Thyroid gland (tissue), 4 donors: ENCODE results near the gene PRKCA. TPM values are rescaled to one million over a fixed set of nuclear protein-coding genes. Genes with fewer than 3 reads are reported as not detected.

Source experiments
- DNase-seq, 2 donors: peaks; one replicate each; pipeline ENCODE4 v3.0.0-alpha.2; 2019
- H3K27ac ChIP-seq, 3 donors: fragments of 200-600 bp; sonication (generic); 1 replicate in 2 of 3; 2 replicates in 1 of 3; pipeline ENCODE4 v1.5.1; 2016 to 2019; ENCODE audit warnings: mild to moderate bottlenecking in 1 of 3, moderate library complexity in 1 of 3
- H3K27me3 ChIP-seq: fragments of 200-600 bp; sonication (generic); one replicate; pipeline ENCODE4 v1.5.1; 2019
- H3K36me3 ChIP-seq, 2 donors: fragments of 200-600 bp; sonication (generic); one replicate each; pipeline ENCODE4 v1.5.1; 2016 to 2019
- H3K4me1 ChIP-seq, 2 donors: fragments of 200-600 bp; sonication (generic); one replicate each; pipeline ENCODE4 v1.5.1; 2017 to 2019
- H3K4me3 ChIP-seq, 3 donors: fragments of 200-600 bp; sonication (generic); replicated peaks in 1 of 3; 1 replicate in 2 of 3; 2 replicates in 1 of 3; pipeline ENCODE4 v1.5.1; 2016; ENCODE audit warnings: mild to moderate bottlenecking in 1 of 3
- H3K9me3 ChIP-seq: fragments of 200-600 bp; sonication (generic); one replicate; pipeline ENCODE4 v1.5.1; 2017
- POLR2A ChIP-seq, 2 donors: fragments of 450-650 bp; IDR thresholded peaks; one replicate each; pipeline ENCODE4 v1.6.1; 2017; ENCODE audit warnings: antibody characterized with exemption in 2 of 2, mild to moderate bottlenecking in 2 of 2, moderate library complexity in 1 of 2
- WGBS, 2 donors: methylation state at CpG; one replicate each; pipeline ENCODE4 v1.1.5; 2017; 5-methylcytosine and 5-hydroxymethylcytosine counted together
- intact Hi-C: fragments of 100-400 bp; cut with DNase I; formaldehyde crosslinking; loops from one replicate; pipeline ENCODE4 v1.15.1; 2023
- total RNA-seq, 4 donors: library from RNA; depleted of rRNA; stranded (reverse); fragments of >200 nt; gene quantifications; one replicate each; pipeline ENCODE4 v1.2.3, GENCODE V29; 2016
- TF ChIP-seq, protein P1 (sequence below), 6 experiments: fragments of 200-600 bp in 3 of 6; fragments of 450-650 bp in 3 of 6; sonication (generic) in 3 of 6; IDR thresholded peaks; one replicate each; pipeline ENCODE4 v1.5.1; 2016 to 2019; ENCODE audit warnings: antibody characterized with exemption in 6 of 6, mild to moderate bottlenecking in 2 of 6, inconsistent platforms in 1 of 6, moderate library complexity in 1 of 6

PRKCA gene
- total RNA-seq, 4 donors from 2014 or later = 6.7 to 24.2 (median 15.3) TPM

DNA sequence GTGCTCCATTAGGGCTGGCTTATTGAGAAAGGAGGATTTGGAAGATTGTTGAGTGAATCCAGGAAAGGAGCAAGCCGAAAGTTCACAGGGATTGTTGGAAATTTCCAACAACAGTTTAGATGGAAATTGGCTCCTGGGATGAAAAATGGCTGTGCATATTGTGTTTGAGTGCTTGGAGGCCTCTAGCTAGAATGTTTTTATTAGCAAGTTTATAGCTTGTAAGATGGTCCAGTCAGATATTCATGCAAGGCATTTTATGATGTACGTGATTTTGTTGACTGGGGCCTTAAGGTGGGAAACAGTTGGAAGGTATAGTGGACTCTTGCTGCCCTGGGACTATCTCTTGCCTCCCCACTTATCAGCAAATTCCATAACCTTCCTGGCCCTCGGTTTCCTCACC, 216.7 kb downstream of the PRKCA start:
- H3K4me3 ChIP-seq = no peak overlapping the region
- no peak overlapping the region for H3K27ac ChIP-seq
- H3K9me3 ChIP-seq = no peaks in the 10 kb centered on the region
- H3K4me1 ChIP-seq = no peaks in the 10 kb centered on the region
- intact Hi-C loops = no loop called here
- no peak for TF ChIP-seq POLR2A (IDR thresholded peaks at IDR 0.05)
- TF ChIP-seq, protein P1, sequence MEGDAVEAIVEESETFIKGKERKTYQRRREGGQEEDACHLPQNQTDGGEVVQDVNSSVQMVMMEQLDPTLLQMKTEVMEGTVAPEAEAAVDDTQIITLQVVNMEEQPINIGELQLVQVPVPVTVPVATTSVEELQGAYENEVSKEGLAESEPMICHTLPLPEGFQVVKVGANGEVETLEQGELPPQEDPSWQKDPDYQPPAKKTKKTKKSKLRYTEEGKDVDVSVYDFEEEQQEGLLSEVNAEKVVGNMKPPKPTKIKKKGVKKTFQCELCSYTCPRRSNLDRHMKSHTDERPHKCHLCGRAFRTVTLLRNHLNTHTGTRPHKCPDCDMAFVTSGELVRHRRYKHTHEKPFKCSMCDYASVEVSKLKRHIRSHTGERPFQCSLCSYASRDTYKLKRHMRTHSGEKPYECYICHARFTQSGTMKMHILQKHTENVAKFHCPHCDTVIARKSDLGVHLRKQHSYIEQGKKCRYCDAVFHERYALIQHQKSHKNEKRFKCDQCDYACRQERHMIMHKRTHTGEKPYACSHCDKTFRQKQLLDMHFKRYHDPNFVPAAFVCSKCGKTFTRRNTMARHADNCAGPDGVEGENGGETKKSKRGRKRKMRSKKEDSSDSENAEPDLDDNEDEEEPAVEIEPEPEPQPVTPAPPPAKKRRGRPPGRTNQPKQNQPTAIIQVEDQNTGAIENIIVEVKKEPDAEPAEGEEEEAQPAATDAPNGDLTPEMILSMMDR (IDR thresholded peaks at IDR 0.05) = no peak
- DNase-seq = no peak
- no peaks in the 10 kb centered on the region for H3K27me3 ChIP-seq
- no peaks in the 10 kb centered on the region for H3K36me3 ChIP-seq
- WGBS, 2 donors = 95 to 99% methylated on average over 3 of the region's 3 CpGs

DNA sequence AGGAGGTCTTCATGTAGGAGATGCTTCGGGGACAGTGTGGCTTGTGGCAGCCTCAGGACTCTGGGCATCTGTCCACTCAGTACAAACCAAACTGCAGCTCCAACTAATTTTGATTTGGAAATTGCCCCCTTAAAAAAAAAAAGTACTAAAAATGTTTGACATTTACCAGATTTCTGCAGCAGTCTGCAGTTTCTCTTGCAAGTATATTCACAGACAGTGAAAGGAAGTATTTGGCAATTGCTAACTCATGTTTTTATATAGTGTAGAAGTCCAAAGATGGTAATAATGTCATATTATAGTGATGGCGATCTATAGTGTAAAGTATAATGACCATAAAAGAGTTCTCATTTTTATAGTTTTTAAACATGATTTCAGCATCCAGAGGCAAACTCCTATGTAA, 218.6 kb downstream of the PRKCA start:
- TF ChIP-seq, protein P1 (IDR thresholded peaks at IDR 0.05) = no peak
- no peak for TF ChIP-seq POLR2A (IDR thresholded peaks at IDR 0.05)
- Histone ChIP-seq H3K36me3 (no peaks in the 10 kb centered on the region), H3K27me3 (no peaks in the 10 kb centered on the region), H3K27ac (no peak overlapping the region), H3K4me3 (no peak overlapping the region), H3K9me3 (no peaks in the 10 kb centered on the region), H3K4me1 (no peaks in the 10 kb centered on the region)
- no peak for DNase-seq
- WGBS, 2 donors = 73 to 76% methylated on average over 2 of the region's 2 CpGs
- intact Hi-C loops = no loop called here

DNA sequence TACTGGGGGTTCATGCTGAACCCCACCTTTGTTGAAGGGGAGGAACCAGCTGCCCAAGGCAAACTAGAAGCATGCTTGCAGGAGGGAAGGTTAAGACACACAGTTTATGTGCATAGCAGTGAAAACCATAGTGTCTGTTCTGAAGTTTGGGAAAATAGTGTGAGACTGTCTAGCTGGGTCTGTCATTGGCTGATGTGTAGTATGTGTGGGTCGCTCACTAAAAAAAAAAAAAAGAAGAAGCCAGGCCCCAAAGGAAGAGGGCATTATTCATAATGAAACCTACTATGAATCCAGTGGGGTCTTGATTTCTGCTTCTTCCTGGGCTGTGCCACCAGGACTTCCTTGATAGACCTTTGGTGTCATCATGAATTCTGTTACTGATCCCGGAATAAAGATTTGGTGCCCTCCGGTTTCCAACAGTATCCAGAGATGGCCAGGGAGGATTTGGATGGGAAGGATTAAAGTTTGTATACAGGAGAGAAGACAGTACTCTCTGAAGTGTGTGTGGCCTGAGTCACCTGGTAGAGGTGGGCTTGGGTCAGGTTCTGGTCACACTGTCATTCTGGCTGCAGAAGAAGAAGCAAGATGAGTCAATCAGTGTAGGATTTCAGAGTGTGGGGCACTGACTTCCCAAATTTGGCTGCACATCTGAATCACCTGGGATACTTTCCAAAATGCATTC, 220.3 kb downstream of the PRKCA start:
- no peak for TF ChIP-seq POLR2A (IDR thresholded peaks at IDR 0.05)
- TF ChIP-seq, protein P1 (IDR thresholded peaks at IDR 0.05) = no peak
- Histone ChIP-seq H3K9me3 (no peaks in the 10 kb centered on the region), H3K4me1 (no peaks in the 10 kb centered on the region), H3K36me3 (no peaks in the 10 kb centered on the region), H3K4me3 (no peak overlapping the region), H3K27me3 (no peaks in the 10 kb centered on the region), H3K27ac (no peak overlapping the region)
- WGBS, 2 donors = 89 to 93% methylated on average over 3 of the region's 3 CpGs
- intact Hi-C loops = no loop called here
- no peak for DNase-seq

DNA sequence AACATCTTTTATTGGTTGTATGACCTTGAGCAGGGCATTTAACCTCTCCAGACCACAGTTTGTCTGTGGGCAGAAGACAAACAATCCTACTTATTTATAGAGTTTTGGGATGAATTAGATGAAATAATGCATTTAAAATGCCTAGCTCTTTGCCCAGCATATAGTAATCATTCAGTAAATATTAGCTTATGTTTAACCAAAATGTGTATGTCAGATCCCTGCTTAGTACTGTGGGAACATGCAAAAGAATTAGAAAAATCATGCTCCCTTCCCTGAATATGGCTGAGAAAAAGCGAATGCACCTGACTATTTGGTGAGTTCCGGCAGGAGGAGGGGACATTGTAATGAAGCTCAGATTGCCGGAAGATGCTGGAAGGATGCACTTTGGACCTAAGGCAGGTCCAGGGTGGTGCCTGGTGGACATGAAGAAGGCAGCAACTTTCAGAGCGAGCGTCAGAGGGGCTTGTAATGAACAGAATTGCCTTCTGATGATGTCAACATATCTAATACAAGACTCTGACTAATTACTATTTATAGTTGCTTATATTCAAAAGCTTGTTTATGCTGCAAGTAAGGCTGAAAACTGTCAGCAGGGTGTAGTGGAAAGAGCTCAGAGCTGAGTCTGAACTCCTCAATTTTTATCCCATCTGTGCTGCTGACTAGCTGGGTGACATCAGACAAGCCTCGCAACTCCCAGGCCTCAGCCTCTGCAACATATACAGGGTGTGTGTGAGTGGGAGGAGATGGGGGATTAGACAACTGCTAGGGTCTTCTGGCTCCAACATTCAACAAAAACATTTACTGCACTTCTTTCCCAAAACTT, 221.2 kb downstream of the PRKCA start:
- Histone ChIP-seq H3K4me1 (no peaks in the 10 kb centered on the region), H3K27me3 (no peaks in the 10 kb centered on the region), H3K27ac (no peak overlapping the region), H3K4me3 (no peak overlapping the region), H3K9me3 (no peaks in the 10 kb centered on the region), H3K36me3 (no peaks in the 10 kb centered on the region)
- TF ChIP-seq, protein P1 (IDR thresholded peaks at IDR 0.05) = no peak
- TF ChIP-seq POLR2A (IDR thresholded peaks at IDR 0.05) = no peak
- 87 to 90% methylated on average over 6 of the region's 6 CpGs for WGBS, 2 donors
- DNase-seq = no peak
- intact Hi-C loops = no loop called here

DNA sequence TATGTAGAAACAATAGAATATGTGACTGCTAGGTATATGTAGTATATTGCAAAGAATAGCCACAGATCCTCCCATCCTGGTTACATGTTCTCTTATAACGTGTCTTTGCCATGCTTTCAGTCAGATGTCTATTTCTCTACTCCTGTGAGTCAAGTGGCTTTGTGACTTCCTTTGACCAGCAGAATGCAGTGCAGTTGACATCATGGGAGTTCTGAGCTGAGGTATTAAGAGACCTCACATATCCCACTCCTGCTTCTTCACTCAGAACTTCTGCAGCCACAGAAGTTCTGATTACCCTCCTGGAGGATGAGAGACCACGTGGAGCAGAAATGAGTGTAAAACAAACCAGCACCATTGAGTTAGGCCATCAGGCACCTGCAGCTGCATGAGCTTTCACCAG, 222.5 kb downstream of the PRKCA start:
- intact Hi-C loops = no loop called here
- H3K4me1 ChIP-seq = no peaks in the 10 kb centered on the region

More for the DNA sequence above, 222.5 kb downstream of the PRKCA start:
- WGBS, 2 donors = 87 to 93% methylated on average over 2 of the region's 2 CpGs
- DNase-seq = no peak
- no peaks in the 10 kb centered on the region for H3K36me3 ChIP-seq
- no peak for TF ChIP-seq POLR2A (IDR thresholded peaks at IDR 0.05)
- TF ChIP-seq, protein P1 (IDR thresholded peaks at IDR 0.05) = no peak
- no peaks in the 10 kb centered on the region for H3K27me3 ChIP-seq
- H3K27ac ChIP-seq = no peak overlapping the region
- H3K9me3 ChIP-seq = no peaks in the 10 kb centered on the region
- H3K4me3 ChIP-seq = no peak overlapping the region
